GM23338 (cell line): ENCODE measurements around the gene RBM34. TPM values are rescaled to one million over a fixed set of nuclear protein-coding genes. Genes with fewer than 3 reads are reported as not detected.
"Not testable (repeated sequence)": the region's sequence is repeated elsewhere in the genome, so short reads cannot be mapped to it uniquely, and the experiment has no call there.

Source experiments
- ATAC-seq: fragments of 200-7000 bp; cut with Tn5 transposase; 3 replicates; pipeline ENCODE4 v1.9.1; 2020
- DNase-seq: peaks from one replicate; pipeline ENCODE4 v3.0.0-alpha.2; 2015; ENCODE audit warnings: low spot score
- H2AFZ ChIP-seq: fragments of 200-600 bp; sonication (generic); 2 replicates; pipeline ENCODE4 v1.8.0; 2016; ENCODE audit warnings: antibody characterized with exemption, mild to moderate bottlenecking, moderate library complexity
- H3F3A ChIP-seq: fragments of 200-600 bp; sonication (generic); replicated peaks from 2 replicates; pipeline ENCODE4 v1.8.0; 2017; ENCODE audit warnings: antibody characterized with exemption, mixed run types, low read depth
- H3K27ac ChIP-seq: fragments of 200-600 bp; sonication (generic); 2 replicates; pipeline ENCODE4 v1.6.1; 2016; ENCODE audit warnings: low read depth
- H3K27me3 ChIP-seq: fragments of 200-600 bp; sonication (generic); 2 replicates; pipeline ENCODE4 v1.8.0; 2016; ENCODE audit warnings: mild to moderate bottlenecking, mixed run types, moderate library complexity; ENCODE audit not compliant: insufficient read depth
- H3K36me3 ChIP-seq: fragments of 200-600 bp; sonication (generic); 2 replicates; pipeline ENCODE4 v1.8.0; 2016; ENCODE audit warnings: mild to moderate bottlenecking; ENCODE audit not compliant: insufficient read depth
- H3K4me1 ChIP-seq: fragments of 200-600 bp; sonication (generic); 2 replicates; pipeline ENCODE4 v1.8.0; 2016; ENCODE audit warnings: mild to moderate bottlenecking, moderate library complexity; ENCODE audit not compliant: insufficient read depth
- H3K4me2 ChIP-seq: fragments of 200-600 bp; sonication (generic); 2 replicates; pipeline ENCODE4 v1.7.1; 2017; ENCODE audit warnings: mixed run types
- H3K4me3 ChIP-seq: fragments of 200-600 bp; sonication (generic); 2 replicates; pipeline ENCODE4 v1.6.1; 2016; ENCODE audit warnings: mixed run types
- H3K79me2 ChIP-seq: fragments of 200-600 bp; sonication (generic); replicated peaks from 2 replicates; pipeline ENCODE4 v1.8.0; 2017; ENCODE audit warnings: mild to moderate bottlenecking; ENCODE audit not compliant: insufficient read depth
- H3K9me2 ChIP-seq: fragments of 200-600 bp; sonication (generic); 2 replicates; pipeline ENCODE4 v1.8.0; 2017; ENCODE audit not compliant: insufficient read depth
- H4K20me1 ChIP-seq: fragments of 200-600 bp; sonication (generic); replicated peaks from 2 replicates; pipeline ENCODE4 v1.8.0; 2017; ENCODE audit warnings: mild to moderate bottlenecking; ENCODE audit not compliant: insufficient read depth
- H3K27ac Mint-ChIP-seq: 2 replicates; pipeline ENCODE4 v1.8.0; 2020; ENCODE audit warnings: inconsistent platforms, mild to moderate bottlenecking, moderate library complexity, mixed read lengths
- H3K27me3 Mint-ChIP-seq: 3 replicates; pipeline ENCODE4 v1.8.0; 2022; ENCODE audit warnings: low read depth, mild to moderate bottlenecking, moderate library complexity, mixed read lengths, inconsistent platforms; ENCODE audit not compliant: insufficient read depth, poor library complexity
- H3K36me3 Mint-ChIP-seq: 3 replicates; pipeline ENCODE4 v1.8.0; 2021; ENCODE audit warnings: low read depth, mild to moderate bottlenecking, inconsistent platforms, moderate library complexity, mixed read lengths
- H3K4me1 Mint-ChIP-seq: 3 replicates; pipeline ENCODE4 v1.8.0; 2020; ENCODE audit warnings: mild to moderate bottlenecking, inconsistent platforms, mixed read lengths
- H3K4me3 Mint-ChIP-seq: 3 replicates; pipeline ENCODE4 v1.8.0; 2021; ENCODE audit warnings: moderate library complexity, mild to moderate bottlenecking, inconsistent platforms, mixed read lengths
- H3K9me3 Mint-ChIP-seq: 3 replicates; pipeline ENCODE4 v1.8.0; 2020; ENCODE audit warnings: moderate library complexity, mild to moderate bottlenecking, inconsistent platforms, mixed read lengths
- JUNB ChIP-seq: IDR thresholded peaks from one replicate; pipeline ENCODE4 v1.6.1; 2016; ENCODE audit warnings: antibody characterized with exemption; ENCODE audit not compliant: unreplicated experiment
- polyA plus RNA-seq: library from polyadenylated mRNA; unstranded; fragments of >200 nt; fragmentation: Nextera tagmentation; extraction: Ambion mirVana; gene quantifications from 2 replicates; pipeline ENCODE4 v1.2.1, GENCODE V29; 2016
- total RNA-seq: library from RNA; depleted of rRNA; stranded (reverse); fragments of >200 nt; shearing (Covaris generic); gene quantifications from 2 replicates; pipeline ENCODE4 v1.2.3, GENCODE V29; 2014
- TF ChIP-seq, protein P1 (sequence below): fragments of 250-450 bp; sonication (Bioruptor Pico); IDR thresholded peaks from 2 replicates; pipeline ENCODE4 v1.5.0; 2020; ENCODE audit warnings: mild to moderate bottlenecking, moderate library complexity
- TF ChIP-seq, protein P2 (sequence below), 2 experiments: fragments of 200-600 bp in 1 of 2; sonication (generic) in 1 of 2; conservative IDR thresholded peaks; 2 replicates each; pipeline versions ENCODE4 v1.5.1 to v1.6.1; 2016 to 2017; ENCODE audit warnings: antibody characterized with exemption in 2 of 2, low read depth in 2 of 2, mild to moderate bottlenecking in 2 of 2, moderate library complexity in 1 of 2

The RBM34 gene
- total and polyA plus RNA-seq, 2 experiments from 2014 or later = 51.8 to 177 TPM

DNA sequence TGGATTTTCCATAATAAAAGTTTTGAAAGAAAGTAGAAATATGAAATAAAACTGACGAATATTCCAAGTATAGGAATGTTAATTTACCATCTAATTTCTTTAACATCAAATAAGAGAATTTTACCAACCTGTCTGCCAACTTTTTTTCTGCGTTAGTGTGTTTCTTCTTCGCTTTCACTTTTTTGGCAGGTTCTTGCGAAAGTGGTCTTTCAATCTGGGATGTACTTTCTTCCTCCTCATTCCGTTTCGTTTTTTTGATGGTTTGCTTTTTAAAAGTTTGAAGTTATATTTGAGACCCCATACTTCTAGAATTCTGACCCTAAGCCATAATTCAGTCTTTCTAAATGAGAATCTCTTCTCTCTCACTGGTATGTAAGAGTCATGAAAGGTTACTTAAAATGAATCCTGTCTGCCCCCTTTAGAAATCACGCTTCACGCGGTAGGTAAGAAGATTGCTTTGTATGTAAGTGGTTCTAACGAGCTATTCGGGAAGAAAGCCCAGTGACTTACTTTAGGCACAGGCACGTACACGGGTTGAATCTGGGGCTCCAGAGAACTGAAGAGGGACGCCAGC lies 580 bp downstream of the RBM34 start (continued):
- TF ChIP-seq, protein P1, sequence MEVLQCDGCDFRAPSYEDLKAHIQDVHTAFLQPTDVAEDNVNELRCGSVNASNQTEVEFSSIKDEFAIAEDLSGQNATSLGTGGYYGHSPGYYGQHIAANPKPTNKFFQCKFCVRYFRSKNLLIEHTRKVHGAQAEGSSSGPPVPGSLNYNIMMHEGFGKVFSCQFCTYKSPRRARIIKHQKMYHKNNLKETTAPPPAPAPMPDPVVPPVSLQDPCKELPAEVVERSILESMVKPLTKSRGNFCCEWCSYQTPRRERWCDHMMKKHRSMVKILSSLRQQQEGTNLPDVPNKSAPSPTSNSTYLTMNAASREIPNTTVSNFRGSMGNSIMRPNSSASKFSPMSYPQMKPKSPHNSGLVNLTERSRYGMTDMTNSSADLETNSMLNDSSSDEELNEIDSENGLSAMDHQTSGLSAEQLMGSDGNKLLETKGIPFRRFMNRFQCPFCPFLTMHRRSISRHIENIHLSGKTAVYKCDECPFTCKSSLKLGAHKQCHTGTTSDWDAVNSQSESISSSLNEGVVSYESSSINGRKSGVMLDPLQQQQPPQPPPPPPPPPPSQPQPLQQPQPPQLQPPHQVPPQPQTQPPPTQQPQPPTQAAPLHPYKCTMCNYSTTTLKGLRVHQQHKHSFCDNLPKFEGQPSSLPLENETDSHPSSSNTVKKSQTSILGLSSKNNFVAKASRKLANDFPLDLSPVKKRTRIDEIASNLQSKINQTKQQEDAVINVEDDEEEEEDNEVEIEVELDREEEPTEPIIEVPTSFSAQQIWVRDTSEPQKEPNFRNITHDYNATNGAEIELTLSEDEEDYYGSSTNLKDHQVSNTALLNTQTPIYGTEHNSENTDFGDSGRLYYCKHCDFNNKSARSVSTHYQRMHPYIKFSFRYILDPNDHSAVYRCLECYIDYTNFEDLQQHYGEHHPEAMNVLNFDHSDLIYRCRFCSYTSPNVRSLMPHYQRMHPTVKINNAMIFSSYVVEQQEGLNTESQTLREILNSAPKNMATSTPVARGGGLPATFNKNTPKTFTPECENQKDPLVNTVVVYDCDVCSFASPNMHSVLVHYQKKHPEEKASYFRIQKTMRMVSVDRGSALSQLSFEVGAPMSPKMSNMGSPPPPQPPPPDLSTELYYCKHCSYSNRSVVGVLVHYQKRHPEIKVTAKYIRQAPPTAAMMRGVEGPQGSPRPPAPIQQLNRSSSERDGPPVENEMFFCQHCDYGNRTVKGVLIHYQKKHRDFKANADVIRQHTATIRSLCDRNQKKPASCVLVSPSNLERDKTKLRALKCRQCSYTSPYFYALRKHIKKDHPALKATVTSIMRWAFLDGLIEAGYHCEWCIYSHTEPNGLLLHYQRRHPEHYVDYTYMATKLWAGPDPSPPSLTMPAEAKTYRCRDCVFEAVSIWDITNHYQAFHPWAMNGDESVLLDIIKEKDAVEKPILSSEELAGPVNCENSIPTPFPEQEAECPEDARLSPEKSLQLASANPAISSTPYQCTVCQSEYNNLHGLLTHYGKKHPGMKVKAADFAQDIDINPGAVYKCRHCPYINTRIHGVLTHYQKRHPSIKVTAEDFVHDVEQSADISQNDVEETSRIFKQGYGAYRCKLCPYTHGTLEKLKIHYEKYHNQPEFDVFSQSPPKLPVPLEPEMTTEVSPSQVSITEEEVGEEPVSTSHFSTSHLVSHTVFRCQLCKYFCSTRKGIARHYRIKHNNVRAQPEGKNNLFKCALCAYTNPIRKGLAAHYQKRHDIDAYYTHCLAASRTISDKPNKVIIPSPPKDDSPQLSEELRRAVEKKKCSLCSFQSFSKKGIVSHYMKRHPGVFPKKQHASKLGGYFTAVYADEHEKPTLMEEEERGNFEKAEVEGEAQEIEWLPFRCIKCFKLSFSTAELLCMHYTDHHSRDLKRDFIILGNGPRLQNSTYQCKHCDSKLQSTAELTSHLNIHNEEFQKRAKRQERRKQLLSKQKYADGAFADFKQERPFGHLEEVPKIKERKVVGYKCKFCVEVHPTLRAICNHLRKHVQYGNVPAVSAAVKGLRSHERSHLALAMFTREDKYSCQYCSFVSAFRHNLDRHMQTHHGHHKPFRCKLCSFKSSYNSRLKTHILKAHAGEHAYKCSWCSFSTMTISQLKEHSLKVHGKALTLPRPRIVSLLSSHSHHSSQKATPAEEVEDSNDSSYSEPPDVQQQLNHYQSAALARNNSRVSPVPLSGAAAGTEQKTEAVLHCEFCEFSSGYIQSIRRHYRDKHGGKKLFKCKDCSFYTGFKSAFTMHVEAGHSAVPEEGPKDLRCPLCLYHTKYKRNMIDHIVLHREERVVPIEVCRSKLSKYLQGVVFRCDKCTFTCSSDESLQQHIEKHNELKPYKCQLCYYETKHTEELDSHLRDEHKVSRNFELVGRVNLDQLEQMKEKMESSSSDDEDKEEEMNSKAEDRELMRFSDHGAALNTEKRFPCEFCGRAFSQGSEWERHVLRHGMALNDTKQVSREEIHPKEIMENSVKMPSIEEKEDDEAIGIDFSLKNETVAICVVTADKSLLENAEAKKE = no peak
- TF ChIP-seq JUNB = no peak
- TF ChIP-seq, protein P2, sequence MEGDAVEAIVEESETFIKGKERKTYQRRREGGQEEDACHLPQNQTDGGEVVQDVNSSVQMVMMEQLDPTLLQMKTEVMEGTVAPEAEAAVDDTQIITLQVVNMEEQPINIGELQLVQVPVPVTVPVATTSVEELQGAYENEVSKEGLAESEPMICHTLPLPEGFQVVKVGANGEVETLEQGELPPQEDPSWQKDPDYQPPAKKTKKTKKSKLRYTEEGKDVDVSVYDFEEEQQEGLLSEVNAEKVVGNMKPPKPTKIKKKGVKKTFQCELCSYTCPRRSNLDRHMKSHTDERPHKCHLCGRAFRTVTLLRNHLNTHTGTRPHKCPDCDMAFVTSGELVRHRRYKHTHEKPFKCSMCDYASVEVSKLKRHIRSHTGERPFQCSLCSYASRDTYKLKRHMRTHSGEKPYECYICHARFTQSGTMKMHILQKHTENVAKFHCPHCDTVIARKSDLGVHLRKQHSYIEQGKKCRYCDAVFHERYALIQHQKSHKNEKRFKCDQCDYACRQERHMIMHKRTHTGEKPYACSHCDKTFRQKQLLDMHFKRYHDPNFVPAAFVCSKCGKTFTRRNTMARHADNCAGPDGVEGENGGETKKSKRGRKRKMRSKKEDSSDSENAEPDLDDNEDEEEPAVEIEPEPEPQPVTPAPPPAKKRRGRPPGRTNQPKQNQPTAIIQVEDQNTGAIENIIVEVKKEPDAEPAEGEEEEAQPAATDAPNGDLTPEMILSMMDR (conservative IDR thresholded peaks at IDR 0.05; ENCODE audit: low read depth in 2 of 2) = no peak

GRCh38 chr1:235159930-235160329 lies 1.1 kb downstream of the RBM34 start:
- not testable (repeated sequence) for ATAC-seq, H3K27ac ChIP-seq, H3K4me1 Mint-ChIP-seq, H3K27me3 ChIP-seq, H3K27ac Mint-ChIP-seq, DNase-seq, H3F3A ChIP-seq, H3K27me3 Mint-ChIP-seq, H2AFZ ChIP-seq, H3K9me3 Mint-ChIP-seq, H3K4me1 ChIP-seq, H3K9me2 ChIP-seq
- Mint-ChIP-seq H3K4me3 (peak overlapping the region; percentile 95), H3K36me3 (peaks cover 17% of the 10 kb centered on the region; the same call in 2 of the 3 replicates)
- peak overlapping the region; percentile 85 for H3K4me2 ChIP-seq
- peaks cover 23% of the 10 kb centered on the region for H3K36me3 ChIP-seq
- H4K20me1 ChIP-seq = peaks cover 13% of the 10 kb centered on the region; the same call in 1 of the 2 replicates
- H3K79me2 ChIP-seq = peaks cover 43% of the 10 kb centered on the region
- H3K4me3 ChIP-seq = peak overlapping the region; percentile 77

DNA sequence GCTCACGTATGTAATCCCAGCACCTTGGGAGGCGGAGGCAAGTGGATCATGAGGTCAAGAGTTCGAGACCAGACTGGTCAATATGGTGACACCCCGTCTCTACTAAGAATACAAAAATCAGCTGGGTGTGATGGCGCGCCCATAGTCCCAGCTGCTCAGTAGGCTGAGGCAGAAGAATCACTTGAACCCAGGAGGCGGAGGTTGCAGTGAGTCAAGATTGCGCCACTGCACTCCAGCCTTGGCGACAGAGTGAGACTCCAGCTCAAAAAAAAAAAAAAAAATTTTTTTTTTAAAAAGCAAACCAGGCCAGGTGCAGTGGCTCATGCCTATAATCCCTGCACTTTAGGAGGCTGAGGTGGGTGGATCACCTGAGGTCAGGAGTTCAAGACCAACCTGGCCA lies 1.8 kb downstream of the RBM34 start:
- H3K79me2 ChIP-seq = peaks cover 43% of the 10 kb centered on the region
- H3K27me3 Mint-ChIP-seq, H3K27ac Mint-ChIP-seq, H3K27me3 ChIP-seq, H3F3A ChIP-seq, H3K4me1 ChIP-seq, H3K4me3 ChIP-seq, H3K27ac ChIP-seq, H3K4me1 Mint-ChIP-seq, DNase-seq, H3K9me3 Mint-ChIP-seq, ATAC-seq, H3K4me2 ChIP-seq, H3K9me2 ChIP-seq, H2AFZ ChIP-seq: not testable (repeated sequence)
- peak overlapping the region; percentile 95; the same call in 2 of the 3 replicates for H3K4me3 Mint-ChIP-seq
- peaks cover 26% of the 10 kb centered on the region for H3K36me3 ChIP-seq
- peaks cover 24% of the 10 kb centered on the region for H3K36me3 Mint-ChIP-seq
- H4K20me1 ChIP-seq = peaks cover 13% of the 10 kb centered on the region; the same call in 1 of the 2 replicates
